Endothelial cell of umbilical vein (primary cell): ENCODE measurements around the gene KISS1. TPM values are rescaled to one million over a fixed set of nuclear protein-coding genes. Genes with fewer than 3 reads are reported as not detected.

Source experiments
- BruUV-seq: library from RNA; stranded (reverse); fragments of 400-500 nt; replicated peaks from 2 replicates; lab custom pipeline; 2021; lab: Mats Ljungman, UMichigan
- CTCF ChIA-PET: fragments of 300-600, 350-600 bp; sonication (Branson Sonifier 250); formaldehyde crosslinking; loops from one replicate; lab custom pipeline; 2021; ENCODE audit warnings: antibody characterized with exemption, inconsistent platforms; lab: Charles Lee
- POLR2A ChIA-PET: fragments of 300-600, 350-600 bp; sonication (Branson Sonifier 250); formaldehyde crosslinking; loops from one replicate; lab custom pipeline; 2021; ENCODE audit warnings: antibody characterized with exemption, inconsistent platforms; lab: Charles Lee
- DNase-seq: peaks from one replicate; pipeline ENCODE4 v3.0.0-alpha.2; 2011; ENCODE audit warnings: low read depth, low spot score
- FAIRE-seq: peaks from 2 replicates; lab custom pipeline; 2011; peaks lifted over from hg19 to GRCh38; lab: Jason Lieb, UNC
- H2AFZ ChIP-seq: 2 replicates; pipeline ENCODE4 v1.6.0; 2012; ENCODE audit warnings: low read depth, low read length, control low read depth, inconsistent platforms
- H3K27ac ChIP-seq: 2 replicates; pipeline ENCODE4 v1.5.1; 2011; ENCODE audit warnings: low read depth, mild to moderate bottlenecking, control low read depth, low read length, moderate library complexity; ENCODE audit not compliant: insufficient read depth
- H3K27me3 ChIP-seq, 2 experiments: 2 replicates each; pipeline versions ENCODE4 v1.6.0 to v1.6.1; 2011; ENCODE audit warnings: low read length in 2 of 2, mixed read lengths in 1 of 2; ENCODE audit not compliant: control insufficient read depth in 2 of 2, insufficient read depth in 2 of 2
- H3K36me3 ChIP-seq, 2 experiments: 2 replicates in 1 of 2; 3 replicates in 1 of 2; pipeline ENCODE4 v1.5.1; 2011; ENCODE audit warnings: low read length in 2 of 2, mild to moderate bottlenecking in 1 of 2, moderate library complexity in 1 of 2; ENCODE audit not compliant: control insufficient read depth in 2 of 2, insufficient read depth in 2 of 2; ENCODE audit errors: extremely low read depth in 1 of 2
- H3K4me1 ChIP-seq: 3 replicates; pipeline ENCODE4 v1.5.1; 2011; ENCODE audit warnings: mild to moderate bottlenecking, low read length; ENCODE audit not compliant: control insufficient read depth, insufficient read depth; ENCODE audit errors: extremely low read depth
- H3K4me2 ChIP-seq: 2 replicates; pipeline ENCODE4 v1.6.1; 2011; ENCODE audit warnings: low read length, control low read depth, mixed read lengths; ENCODE audit not compliant: insufficient read depth
- H3K4me3 ChIP-seq, 3 experiments: fragments of 200-600 bp in 1 of 3; sonication (generic), shearing (Covaris generic) in 1 of 3; replicated peaks in 1 of 3; 2 replicates each; pipeline ENCODE4 v1.5.1; 2011 to 2016; ENCODE audit warnings: control low read depth in 3 of 3, low read length in 3 of 3, mild to moderate bottlenecking in 2 of 3, inconsistent platforms in 1 of 3, low read depth in 1 of 3, moderate library complexity in 1 of 3; ENCODE audit not compliant: insufficient read depth in 1 of 3
- H3K79me2 ChIP-seq: 2 replicates; pipeline ENCODE4 v1.6.0; 2012; ENCODE audit warnings: low read length, inconsistent platforms; ENCODE audit not compliant: control insufficient read depth, insufficient read depth
- H3K9ac ChIP-seq: replicated peaks from 2 replicates; pipeline ENCODE3; 2011; ENCODE audit warnings: low read length, control low read depth; ENCODE audit not compliant: insufficient read depth; ENCODE audit errors: extremely low read depth
- H3K9me1 ChIP-seq: replicated peaks from 3 replicates; pipeline ENCODE4 v1.6.0; 2011; ENCODE audit warnings: mild to moderate bottlenecking, low read length; ENCODE audit not compliant: control insufficient read depth, insufficient read depth; ENCODE audit errors: extremely low read depth
- H3K9me3 ChIP-seq: replicated peaks from 2 replicates; pipeline ENCODE4 v1.5.1; 2012; ENCODE audit warnings: low read length, inconsistent platforms; ENCODE audit not compliant: control insufficient read depth, insufficient read depth
- H4K20me1 ChIP-seq: replicated peaks from 2 replicates; pipeline ENCODE3; 2011; ENCODE audit warnings: mild to moderate bottlenecking, low read length; ENCODE audit not compliant: control insufficient read depth, insufficient read depth; ENCODE audit errors: extremely low read depth
- EZH2 ChIP-seq: IDR thresholded peaks from 2 replicates; pipeline ENCODE4 v1.6.1; 2012; ENCODE audit warnings: borderline replicate concordance, low read depth, mild to moderate bottlenecking, moderate library complexity, low read length, inconsistent platforms; ENCODE audit not compliant: severe bottlenecking
- FOS ChIP-seq: IDR thresholded peaks from 2 replicates; pipeline ENCODE4 v1.6.1; 2011; ENCODE audit warnings: mild to moderate bottlenecking, low read length, moderate library complexity, borderline replicate concordance; ENCODE audit not compliant: insufficient read depth
- MYC ChIP-seq: IDR thresholded peaks from one replicate; pipeline ENCODE4 v1.6.1; 2011; ENCODE audit warnings: mild to moderate bottlenecking, low read depth, low read length
- POLR2AphosphoS5 ChIP-seq: IDR thresholded peaks from 2 replicates; pipeline ENCODE4 v1.6.1; 2012; ENCODE audit warnings: low read depth, mild to moderate bottlenecking, control low read depth, low read length, moderate library complexity; ENCODE audit not compliant: insufficient read depth
- dilution Hi-C: fragments of 300-500 bp; cut with MboI; formaldehyde crosslinking; loops from one replicate; pipeline ENCODE4 v1.15.0; 2019; ENCODE audit warnings: low sequenced_read_pairs; ENCODE audit not compliant: extremely low pct_ligation_motif_present
- intact Hi-C: fragments of 100-400 bp; cut with micrococcal nuclease; formaldehyde crosslinking; loops from one replicate; pipeline ENCODE4 v1.10.0; 2022
- polyA plus RNA-seq, 4 experiments: library from polyadenylated mRNA; depleted of rRNA in 3 of 4; stranded (reverse) in 3 of 4; unstranded in 1 of 4; fragments of >200 nt; gene quantifications; 2 replicates each; pipeline versions ENCODE4 v1.2.1 to v1.2.3, GENCODE V29; 2011 to 2012; ENCODE audit warnings: missing spikeins in 1 of 4
- total RNA-seq: library from RNA; stranded (reverse); gene quantifications from 2 replicates; pipeline ENCODE4 v1.2.3, GENCODE V29; 2021
- TF ChIP-seq, protein P1 (sequence below), 2 donors: IDR thresholded peaks; 1 replicate in 1 of 2; 2 replicates in 1 of 2; pipeline ENCODE4 v1.5.1; 2011; ENCODE audit warnings: low read length in 2 of 2, mild to moderate bottlenecking in 2 of 2, moderate library complexity in 2 of 2, control low read depth in 1 of 2, inconsistent platforms in 1 of 2, low read depth in 1 of 2; ENCODE audit not compliant: insufficient read depth in 1 of 2; ENCODE audit errors: extremely low read depth in 1 of 2

KISS1 gene
- total and polyA plus RNA-seq, 2 donors (not counting 3 experiments of a cell fraction or from before 2014, with no cell fraction given): 0.22 to 1.00 TPM

DNA sequence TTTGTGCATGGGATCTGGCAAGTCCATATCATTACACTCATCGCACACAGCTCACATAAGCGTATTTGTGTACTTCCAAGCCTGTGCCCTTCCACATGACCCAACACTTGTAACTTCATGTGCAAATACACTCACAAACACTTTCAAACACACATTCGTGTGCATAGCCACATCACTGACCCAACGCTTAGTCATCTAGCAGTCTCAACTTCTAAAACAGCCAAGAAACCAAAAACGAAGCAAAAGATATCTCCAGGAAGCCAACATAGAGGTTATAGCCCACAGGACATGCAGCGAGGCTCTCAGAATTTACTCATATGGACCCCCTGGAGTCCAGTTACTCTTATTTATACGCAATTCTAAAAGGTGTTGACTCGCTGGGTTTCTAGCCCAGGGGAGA, 28.4 kb upstream of the KISS1 start:
- POLR2A ChIA-PET: no interaction called here
- no TSS peak for BruUV-seq
- no peaks in the 10 kb centered on the region for H4K20me1 ChIP-seq

DNA sequence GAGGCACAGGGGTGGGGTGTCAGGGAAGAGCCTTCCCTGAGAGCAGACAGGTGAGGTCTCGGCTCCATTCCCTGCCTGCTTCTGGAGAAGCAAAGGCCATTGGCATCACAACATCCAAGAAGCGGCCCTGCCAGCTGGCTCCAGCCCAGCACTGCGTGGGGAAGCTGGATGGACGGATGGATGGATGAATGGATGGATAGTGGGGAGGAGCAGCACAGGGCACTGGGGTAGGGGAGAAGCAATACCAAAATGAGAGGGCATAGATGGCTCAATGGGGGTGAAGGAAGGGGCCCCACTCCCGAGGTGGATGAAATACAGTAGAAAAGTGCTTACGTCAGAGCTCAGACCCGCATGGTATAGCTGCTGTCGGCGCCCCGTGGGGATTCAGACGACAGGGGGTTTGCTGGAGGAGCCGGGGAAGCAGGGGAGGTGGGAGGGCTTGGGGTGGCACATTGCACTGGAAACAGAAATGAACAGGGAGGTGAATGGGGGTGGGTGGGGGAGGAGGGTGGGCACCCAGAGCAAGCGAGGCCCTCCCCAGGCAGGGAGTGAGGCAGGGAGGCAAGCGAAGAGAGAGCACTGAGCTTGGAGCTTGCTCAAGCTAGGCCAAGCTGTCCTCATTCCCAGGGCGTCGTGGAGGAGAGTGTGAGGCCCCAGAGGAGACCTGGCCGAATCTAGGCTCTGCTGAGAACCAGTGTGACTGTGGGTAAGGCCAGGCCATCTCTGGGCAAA, 27.0 kb upstream of the KISS1 start:
- H3K36me3 ChIP-seq: peaks cover 0 to 2% of the 10 kb centered on the region in 2 experiments
- H3K4me2 ChIP-seq: no peak overlapping the region
- TF ChIP-seq MYC (no peak), POLR2AphosphoS5 (no peak), FOS (no peak)
- no peak overlapping the region for H3K4me3 ChIP-seq
- H3K27ac ChIP-seq: no peak overlapping the region
- no peaks in the 10 kb centered on the region for H3K9me3 ChIP-seq
- ChIA-PET CTCF (no interaction called here), POLR2A (no interaction called here)
- no peak overlapping the region for H2AFZ ChIP-seq
- H3K9ac ChIP-seq: no peak overlapping the region
- no peaks in the 10 kb centered on the region for H3K79me2 ChIP-seq
- BruUV-seq: no TSS peak
- no peaks in the 10 kb centered on the region for H4K20me1 ChIP-seq
- no peaks in the 10 kb centered on the region for H3K9me1 ChIP-seq
- H3K4me1 ChIP-seq: no peaks in the 10 kb centered on the region
- DNase-seq (no peak), FAIRE-seq (no peak)
- intact Hi-C loops: no loop called here
- no peaks in the 10 kb centered on the region for H3K27me3 ChIP-seq
- dilution Hi-C loops: no loop called here

More for the DNA sequence above, 28.4 kb upstream of the KISS1 start:
- Histone ChIP-seq H3K27me3 (no peaks in the 10 kb centered on the region), H3K79me2 (no peaks in the 10 kb centered on the region), H3K36me3 (peaks cover 0 to 2% of the 10 kb centered on the region in 2 experiments), H3K9me1 (no peaks in the 10 kb centered on the region), H3K9ac (no peak overlapping the region), H3K4me1 (no peaks in the 10 kb centered on the region), H2AFZ (no peak overlapping the region), H3K4me3 (no peak overlapping the region), H3K9me3 (no peaks in the 10 kb centered on the region), H3K4me2 (no peak overlapping the region), H3K27ac (no peak overlapping the region)
- intact Hi-C loops (no loop called here), dilution Hi-C loops (no loop called here)
- CTCF ChIA-PET: no interaction called here
- TF ChIP-seq, protein P1, sequence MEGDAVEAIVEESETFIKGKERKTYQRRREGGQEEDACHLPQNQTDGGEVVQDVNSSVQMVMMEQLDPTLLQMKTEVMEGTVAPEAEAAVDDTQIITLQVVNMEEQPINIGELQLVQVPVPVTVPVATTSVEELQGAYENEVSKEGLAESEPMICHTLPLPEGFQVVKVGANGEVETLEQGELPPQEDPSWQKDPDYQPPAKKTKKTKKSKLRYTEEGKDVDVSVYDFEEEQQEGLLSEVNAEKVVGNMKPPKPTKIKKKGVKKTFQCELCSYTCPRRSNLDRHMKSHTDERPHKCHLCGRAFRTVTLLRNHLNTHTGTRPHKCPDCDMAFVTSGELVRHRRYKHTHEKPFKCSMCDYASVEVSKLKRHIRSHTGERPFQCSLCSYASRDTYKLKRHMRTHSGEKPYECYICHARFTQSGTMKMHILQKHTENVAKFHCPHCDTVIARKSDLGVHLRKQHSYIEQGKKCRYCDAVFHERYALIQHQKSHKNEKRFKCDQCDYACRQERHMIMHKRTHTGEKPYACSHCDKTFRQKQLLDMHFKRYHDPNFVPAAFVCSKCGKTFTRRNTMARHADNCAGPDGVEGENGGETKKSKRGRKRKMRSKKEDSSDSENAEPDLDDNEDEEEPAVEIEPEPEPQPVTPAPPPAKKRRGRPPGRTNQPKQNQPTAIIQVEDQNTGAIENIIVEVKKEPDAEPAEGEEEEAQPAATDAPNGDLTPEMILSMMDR (IDR thresholded peaks at IDR 0.05; ENCODE audit: extremely low read depth in 1 of 2, insufficient read depth in 1 of 2, low read depth in 1 of 2, low read length in 2 of 2): no peak
- TF ChIP-seq EZH2: no peak
- FAIRE-seq (no peak), DNase-seq (no peak)
